ENCODE data around the gene ZNF682.

- TF ChIP-seq, protein P1, sequence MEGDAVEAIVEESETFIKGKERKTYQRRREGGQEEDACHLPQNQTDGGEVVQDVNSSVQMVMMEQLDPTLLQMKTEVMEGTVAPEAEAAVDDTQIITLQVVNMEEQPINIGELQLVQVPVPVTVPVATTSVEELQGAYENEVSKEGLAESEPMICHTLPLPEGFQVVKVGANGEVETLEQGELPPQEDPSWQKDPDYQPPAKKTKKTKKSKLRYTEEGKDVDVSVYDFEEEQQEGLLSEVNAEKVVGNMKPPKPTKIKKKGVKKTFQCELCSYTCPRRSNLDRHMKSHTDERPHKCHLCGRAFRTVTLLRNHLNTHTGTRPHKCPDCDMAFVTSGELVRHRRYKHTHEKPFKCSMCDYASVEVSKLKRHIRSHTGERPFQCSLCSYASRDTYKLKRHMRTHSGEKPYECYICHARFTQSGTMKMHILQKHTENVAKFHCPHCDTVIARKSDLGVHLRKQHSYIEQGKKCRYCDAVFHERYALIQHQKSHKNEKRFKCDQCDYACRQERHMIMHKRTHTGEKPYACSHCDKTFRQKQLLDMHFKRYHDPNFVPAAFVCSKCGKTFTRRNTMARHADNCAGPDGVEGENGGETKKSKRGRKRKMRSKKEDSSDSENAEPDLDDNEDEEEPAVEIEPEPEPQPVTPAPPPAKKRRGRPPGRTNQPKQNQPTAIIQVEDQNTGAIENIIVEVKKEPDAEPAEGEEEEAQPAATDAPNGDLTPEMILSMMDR (IDR thresholded peaks at IDR 0.05), result no peak
- TF ChIP-seq ELF4 (CRISPR knock-in tag; IDR thresholded peaks at IDR 0.05; ENCODE audit: low read depth) (no peak), CDX4 (CRISPR knock-in tag; IDR thresholded peaks at IDR 0.05; ENCODE audit: borderline replicate concordance) (no peak), JUN (CRISPR knock-in tag; IDR thresholded peaks at IDR 0.05) (peak; percentile 34; the same call in 1 of the 2 replicates), ARID4B (CRISPR knock-in tag; IDR thresholded peaks at IDR 0.05; ENCODE audit: borderline replicate concordance) (peak; percentile 90; the same call in 1 of the 2 replicates), ZBTB21 (CRISPR knock-in tag; IDR thresholded peaks at IDR 0.05; ENCODE audit: borderline replicate concordance) (peak; percentile 86; the same call in 1 of the 2 replicates), GTF2I (CRISPR knock-in tag; conservative IDR thresholded peaks at IDR 0.05) (no peak), MAX (CRISPR knock-in tag; IDR thresholded peaks at IDR 0.05) (peak; percentile 70), AFF4 (CRISPR knock-in tag; IDR thresholded peaks at IDR 0.05; ENCODE audit: borderline replicate concordance) (no peak), EMX1 (CRISPR knock-in tag; IDR thresholded peaks at IDR 0.05) (no peak)
- TF ChIP-seq, protein P2, sequence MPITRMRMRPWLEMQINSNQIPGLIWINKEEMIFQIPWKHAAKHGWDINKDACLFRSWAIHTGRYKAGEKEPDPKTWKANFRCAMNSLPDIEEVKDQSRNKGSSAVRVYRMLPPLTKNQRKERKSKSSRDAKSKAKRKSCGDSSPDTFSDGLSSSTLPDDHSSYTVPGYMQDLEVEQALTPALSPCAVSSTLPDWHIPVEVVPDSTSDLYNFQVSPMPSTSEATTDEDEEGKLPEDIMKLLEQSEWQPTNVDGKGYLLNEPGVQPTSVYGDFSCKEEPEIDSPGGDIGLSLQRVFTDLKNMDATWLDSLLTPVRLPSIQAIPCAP (CRISPR knock-in tag; IDR thresholded peaks at IDR 0.05), result no peak
- TF ChIP-seq, protein P3, sequence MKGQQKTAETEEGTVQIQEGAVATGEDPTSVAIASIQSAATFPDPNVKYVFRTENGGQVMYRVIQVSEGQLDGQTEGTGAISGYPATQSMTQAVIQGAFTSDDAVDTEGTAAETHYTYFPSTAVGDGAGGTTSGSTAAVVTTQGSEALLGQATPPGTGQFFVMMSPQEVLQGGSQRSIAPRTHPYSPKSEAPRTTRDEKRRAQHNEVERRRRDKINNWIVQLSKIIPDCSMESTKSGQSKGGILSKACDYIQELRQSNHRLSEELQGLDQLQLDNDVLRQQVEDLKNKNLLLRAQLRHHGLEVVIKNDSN (CRISPR knock-in tag; IDR thresholded peaks at IDR 0.05), result no peak
- TF ChIP-seq, protein P4, sequence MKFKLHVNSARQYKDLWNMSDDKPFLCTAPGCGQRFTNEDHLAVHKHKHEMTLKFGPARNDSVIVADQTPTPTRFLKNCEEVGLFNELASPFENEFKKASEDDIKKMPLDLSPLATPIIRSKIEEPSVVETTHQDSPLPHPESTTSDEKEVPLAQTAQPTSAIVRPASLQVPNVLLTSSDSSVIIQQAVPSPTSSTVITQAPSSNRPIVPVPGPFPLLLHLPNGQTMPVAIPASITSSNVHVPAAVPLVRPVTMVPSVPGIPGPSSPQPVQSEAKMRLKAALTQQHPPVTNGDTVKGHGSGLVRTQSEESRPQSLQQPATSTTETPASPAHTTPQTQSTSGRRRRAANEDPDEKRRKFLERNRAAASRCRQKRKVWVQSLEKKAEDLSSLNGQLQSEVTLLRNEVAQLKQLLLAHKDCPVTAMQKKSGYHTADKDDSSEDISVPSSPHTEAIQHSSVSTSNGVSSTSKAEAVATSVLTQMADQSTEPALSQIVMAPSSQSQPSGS (CRISPR knock-in tag; IDR thresholded peaks at IDR 0.05; ENCODE audit: borderline replicate concordance, low read depth), result no peak
These were observed at the start of gene ZNF682 for GRCh38 chr19:20039203-20039723.

Measured in WTC11 (cell line).